Loucy (cell line): ENCODE results near the gene OR5AC2.

Source experiments
- EZH2phosphoT487 ChIP-seq: fragments of 200-600 bp; IDR thresholded peaks from 2 replicates; pipeline ENCODE4 v1.6.1; 2018; ENCODE audit warnings: antibody characterized with exemption, mild to moderate bottlenecking, moderate library complexity, borderline replicate concordance
- TF ChIP-seq, protein P1 (sequence below): fragments of 200-600 bp; sonication (generic); conservative IDR thresholded peaks from 2 replicates; pipeline ENCODE4 v1.5.1; 2014; ENCODE audit warnings: mild to moderate bottlenecking, antibody characterized with exemption, low read length

GRCh38 chr3:98068824-98069223 lies 18.1 kb upstream of the OR5AC2 start:
- TF ChIP-seq, protein P1, sequence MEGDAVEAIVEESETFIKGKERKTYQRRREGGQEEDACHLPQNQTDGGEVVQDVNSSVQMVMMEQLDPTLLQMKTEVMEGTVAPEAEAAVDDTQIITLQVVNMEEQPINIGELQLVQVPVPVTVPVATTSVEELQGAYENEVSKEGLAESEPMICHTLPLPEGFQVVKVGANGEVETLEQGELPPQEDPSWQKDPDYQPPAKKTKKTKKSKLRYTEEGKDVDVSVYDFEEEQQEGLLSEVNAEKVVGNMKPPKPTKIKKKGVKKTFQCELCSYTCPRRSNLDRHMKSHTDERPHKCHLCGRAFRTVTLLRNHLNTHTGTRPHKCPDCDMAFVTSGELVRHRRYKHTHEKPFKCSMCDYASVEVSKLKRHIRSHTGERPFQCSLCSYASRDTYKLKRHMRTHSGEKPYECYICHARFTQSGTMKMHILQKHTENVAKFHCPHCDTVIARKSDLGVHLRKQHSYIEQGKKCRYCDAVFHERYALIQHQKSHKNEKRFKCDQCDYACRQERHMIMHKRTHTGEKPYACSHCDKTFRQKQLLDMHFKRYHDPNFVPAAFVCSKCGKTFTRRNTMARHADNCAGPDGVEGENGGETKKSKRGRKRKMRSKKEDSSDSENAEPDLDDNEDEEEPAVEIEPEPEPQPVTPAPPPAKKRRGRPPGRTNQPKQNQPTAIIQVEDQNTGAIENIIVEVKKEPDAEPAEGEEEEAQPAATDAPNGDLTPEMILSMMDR, result peak; percentile 25; the same call in 1 of the 2 replicates
- no peak for TF ChIP-seq EZH2phosphoT487
